Left ventricle myocardium inferior (tissue), 1 donor: Measurements from ENCODE around the gene ODC1. TPM values are rescaled to one million over a fixed set of nuclear protein-coding genes. Genes with fewer than 3 reads are reported as not detected.

Source experiments
- DNase-seq: peaks from one replicate; pipeline ENCODE4 v3.0.0-alpha.2; 2020
- H3K27ac ChIP-seq: fragments of 200-600 bp; replicated peaks from 2 replicates; pipeline ENCODE4 v1.8.0; 2021
- H3K27me3 ChIP-seq: fragments of 200-600 bp; 2 replicates; pipeline ENCODE4 v1.8.0; 2021; ENCODE audit warnings: low read depth
- H3K36me3 ChIP-seq: fragments of 200-600 bp; 2 replicates; pipeline ENCODE4 v1.8.0; 2021
- H3K4me1 ChIP-seq: fragments of 200-600 bp; 2 replicates; pipeline ENCODE4 v1.8.0; 2021
- H3K4me3 ChIP-seq: fragments of 200-600 bp; 2 replicates; pipeline ENCODE4 v1.8.0; 2021; ENCODE audit warnings: mild to moderate bottlenecking, moderate library complexity
- H3K9me3 ChIP-seq: fragments of 200-600 bp; replicated peaks from 2 replicates; pipeline ENCODE4 v1.8.0; 2021
- intact Hi-C: fragments of 100-400 bp; cut with micrococcal nuclease; formaldehyde crosslinking; loops from one replicate; pipeline ENCODE4 v1.11.0; 2022
- total RNA-seq: library from RNA; stranded (reverse); fragmentation: NEBNext Ultra II Directional; extraction: Animal tissue kit (Norgen Biotek cat#: 25700); gene quantifications from one replicate; pipeline ENCODE4 v1.2.1, GENCODE V29; 2021
- TF ChIP-seq, protein P1 (sequence below): fragments of 200-600 bp; IDR thresholded peaks from 2 replicates; pipeline ENCODE4 v1.8.0; 2021; ENCODE audit warnings: antibody characterized with exemption, mild to moderate bottlenecking, borderline replicate concordance
- donor health status: DM: no; HTN: yes; CAD: no; lungs with severe emphysema.

The ODC1 gene
- total RNA-seq, 1 donor from 2014 or later = 41.7 TPM

DNA sequence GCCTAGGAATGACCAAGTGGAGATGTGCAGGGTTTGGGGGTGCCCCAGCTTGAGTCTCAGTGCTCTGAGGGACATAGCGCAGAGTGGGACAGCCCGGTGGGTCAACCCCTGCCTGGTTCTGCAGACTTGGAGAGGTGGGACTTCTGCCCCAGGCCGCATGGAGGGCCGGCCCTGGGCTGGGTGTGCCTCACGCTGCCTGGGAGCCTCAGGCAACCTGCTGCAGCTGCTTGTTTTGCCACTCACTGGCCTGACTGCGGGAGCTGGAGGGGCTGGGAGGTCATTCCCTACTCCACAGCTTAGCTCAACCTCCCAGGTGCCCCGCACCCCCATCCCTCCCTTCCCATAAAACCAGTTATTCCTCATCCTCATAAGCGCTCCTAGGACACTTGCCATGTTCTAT lies 33.1 kb downstream of the ODC1 start:
- TF ChIP-seq, protein P1, sequence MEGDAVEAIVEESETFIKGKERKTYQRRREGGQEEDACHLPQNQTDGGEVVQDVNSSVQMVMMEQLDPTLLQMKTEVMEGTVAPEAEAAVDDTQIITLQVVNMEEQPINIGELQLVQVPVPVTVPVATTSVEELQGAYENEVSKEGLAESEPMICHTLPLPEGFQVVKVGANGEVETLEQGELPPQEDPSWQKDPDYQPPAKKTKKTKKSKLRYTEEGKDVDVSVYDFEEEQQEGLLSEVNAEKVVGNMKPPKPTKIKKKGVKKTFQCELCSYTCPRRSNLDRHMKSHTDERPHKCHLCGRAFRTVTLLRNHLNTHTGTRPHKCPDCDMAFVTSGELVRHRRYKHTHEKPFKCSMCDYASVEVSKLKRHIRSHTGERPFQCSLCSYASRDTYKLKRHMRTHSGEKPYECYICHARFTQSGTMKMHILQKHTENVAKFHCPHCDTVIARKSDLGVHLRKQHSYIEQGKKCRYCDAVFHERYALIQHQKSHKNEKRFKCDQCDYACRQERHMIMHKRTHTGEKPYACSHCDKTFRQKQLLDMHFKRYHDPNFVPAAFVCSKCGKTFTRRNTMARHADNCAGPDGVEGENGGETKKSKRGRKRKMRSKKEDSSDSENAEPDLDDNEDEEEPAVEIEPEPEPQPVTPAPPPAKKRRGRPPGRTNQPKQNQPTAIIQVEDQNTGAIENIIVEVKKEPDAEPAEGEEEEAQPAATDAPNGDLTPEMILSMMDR = no peak
- no peaks in the 10 kb centered on the region for H3K9me3 ChIP-seq
- peaks cover 4% of the 10 kb centered on the region for H3K36me3 ChIP-seq
- H3K27ac ChIP-seq = no peak overlapping the region
- peaks cover 22% of the 10 kb centered on the region for H3K4me1 ChIP-seq
- H3K27me3 ChIP-seq = no peaks in the 10 kb centered on the region
- H3K4me3 ChIP-seq = no peak overlapping the region
- no peak for DNase-seq
- intact Hi-C loops = no loop called here

DNA sequence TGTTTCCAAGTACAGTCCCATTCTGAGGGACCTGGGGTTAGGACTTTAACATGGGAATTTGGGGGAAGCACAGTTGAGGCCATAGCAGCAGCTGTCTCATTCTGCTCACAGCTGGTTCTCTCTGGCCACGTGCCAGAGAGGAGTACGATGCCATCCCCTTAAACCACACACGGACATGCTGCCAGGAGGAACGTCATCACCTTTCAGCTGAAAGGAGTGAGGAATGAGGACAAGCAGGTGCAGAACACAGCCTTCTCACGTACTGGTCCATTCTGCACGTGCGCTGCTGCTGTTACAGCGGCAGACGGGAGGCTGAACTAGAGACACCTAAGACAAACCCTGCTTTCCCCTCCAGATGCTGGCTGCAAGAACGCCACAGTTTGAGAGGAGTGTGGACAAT lies 33.5 kb downstream of the ODC1 start:
- TF ChIP-seq, protein P1 = no peak
- H3K4me1 ChIP-seq = peaks cover 22% of the 10 kb centered on the region
- no peaks in the 10 kb centered on the region for H3K9me3 ChIP-seq
- no peak overlapping the region for H3K4me3 ChIP-seq
- no peak overlapping the region for H3K27ac ChIP-seq
- no peaks in the 10 kb centered on the region for H3K27me3 ChIP-seq
- no peak for DNase-seq
- H3K36me3 ChIP-seq = no peaks in the 10 kb centered on the region
- intact Hi-C loops = no loop called here

DNA sequence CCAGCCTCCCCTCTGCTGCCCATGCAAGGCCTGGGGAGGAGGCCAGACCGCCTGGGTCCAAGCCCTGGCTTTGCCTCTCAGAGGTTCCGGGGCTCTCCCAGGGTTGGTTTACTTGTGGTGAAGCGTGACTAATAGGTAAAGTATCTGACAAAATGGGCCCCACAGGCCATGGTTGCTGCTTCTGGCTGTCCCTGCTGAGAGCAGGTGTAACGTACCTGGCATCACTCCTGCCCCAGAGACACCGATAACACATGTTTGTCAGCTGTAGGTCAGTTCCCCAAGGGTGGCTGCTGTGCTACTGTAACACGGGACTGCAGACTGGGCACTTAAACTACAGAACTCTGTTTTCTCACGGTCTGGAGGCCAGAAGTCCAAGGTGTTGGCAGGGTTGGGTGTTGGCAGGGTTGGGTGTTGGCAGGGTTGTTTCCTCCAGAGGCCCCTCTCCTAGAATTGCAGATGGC lies 34.1 kb downstream of the ODC1 start:
- H3K4me1 ChIP-seq = peaks cover 27% of the 10 kb centered on the region
- TF ChIP-seq, protein P1 = no peak
- DNase-seq = no peak
- no peaks in the 10 kb centered on the region for H3K9me3 ChIP-seq
- H3K4me3 ChIP-seq = no peak overlapping the region
- no peaks in the 10 kb centered on the region for H3K36me3 ChIP-seq
- no peaks in the 10 kb centered on the region for H3K27me3 ChIP-seq
- intact Hi-C loops = no loop called here
- no peak overlapping the region for H3K27ac ChIP-seq

DNA sequence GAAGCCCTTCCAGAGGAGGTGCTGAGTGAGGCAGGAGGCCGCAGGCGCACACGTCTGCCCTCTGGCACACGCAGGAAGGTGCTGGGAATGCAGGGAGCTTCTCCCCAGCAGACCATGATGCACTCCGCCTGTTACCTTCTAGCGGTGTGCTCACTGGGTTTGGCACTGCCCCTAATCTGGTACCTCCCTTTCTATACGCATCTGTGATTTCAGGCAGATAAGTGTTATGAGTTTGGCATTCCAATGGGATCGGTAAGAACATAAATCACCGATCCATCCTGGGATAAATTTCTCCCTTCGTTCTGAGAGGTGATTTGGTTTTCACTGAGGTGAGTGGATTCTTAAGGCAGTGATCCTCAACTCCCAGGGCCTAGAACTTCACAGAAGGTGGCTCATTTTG lies 34.6 kb downstream of the ODC1 start:
- TF ChIP-seq, protein P1 = no peak
- H3K27ac ChIP-seq = no peak overlapping the region
- no peaks in the 10 kb centered on the region for H3K27me3 ChIP-seq
- H3K36me3 ChIP-seq = no peaks in the 10 kb centered on the region
- DNase-seq = no peak
- intact Hi-C loops = no loop called here
- no peak overlapping the region for H3K4me3 ChIP-seq
- H3K4me1 ChIP-seq = peaks cover 33% of the 10 kb centered on the region
- no peaks in the 10 kb centered on the region for H3K9me3 ChIP-seq

DNA sequence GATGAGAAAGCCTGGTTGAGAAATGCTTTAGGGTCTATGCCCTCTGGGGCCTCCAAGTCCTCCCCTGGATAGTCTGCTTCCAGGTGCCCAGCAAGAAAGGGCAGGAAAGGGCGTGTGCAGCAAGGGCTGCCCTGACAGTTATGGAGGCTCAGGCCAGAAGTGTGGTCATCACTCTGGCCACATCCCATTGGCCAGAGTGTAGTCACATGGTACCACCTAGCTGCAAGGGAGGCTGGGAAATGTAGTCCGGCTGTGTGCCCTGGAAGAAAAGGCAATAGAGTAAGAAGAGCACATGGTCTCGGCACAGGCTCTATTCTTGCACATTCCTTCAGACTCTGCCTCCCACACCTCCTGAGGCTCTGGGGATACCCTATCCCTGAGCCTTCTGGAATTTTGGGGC lies 35.7 kb downstream of the ODC1 start:
- H3K4me1 ChIP-seq = peaks cover 44% of the 10 kb centered on the region
- no peak overlapping the region for H3K27ac ChIP-seq
- no peaks in the 10 kb centered on the region for H3K27me3 ChIP-seq
- TF ChIP-seq, protein P1 = no peak
- intact Hi-C loops = no loop called here
- no peak overlapping the region for H3K4me3 ChIP-seq
- no peak for DNase-seq
- H3K9me3 ChIP-seq = no peaks in the 10 kb centered on the region
- no peaks in the 10 kb centered on the region for H3K36me3 ChIP-seq

DNA sequence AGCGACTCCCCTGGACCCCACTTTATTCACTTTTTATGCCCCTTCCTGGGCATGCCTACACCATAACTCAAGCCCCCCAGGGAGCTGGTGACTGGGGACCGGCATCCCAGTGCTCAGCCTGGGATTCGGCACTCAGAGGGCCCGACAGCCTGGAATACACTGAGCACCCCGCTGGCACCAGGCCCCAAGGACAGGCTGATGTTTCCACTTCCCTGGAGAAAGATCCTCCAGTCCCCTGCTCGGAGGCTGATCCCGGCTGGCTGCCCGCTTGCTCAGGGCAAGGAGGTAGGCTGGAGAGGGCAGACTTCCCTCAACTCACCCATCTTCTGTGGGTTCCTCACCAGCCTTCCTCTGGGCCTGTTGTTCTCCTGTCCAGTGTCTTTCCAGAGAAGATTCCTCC lies 36.6 kb downstream of the ODC1 start:
- Histone ChIP-seq H3K36me3 (no peaks in the 10 kb centered on the region), H3K27me3 (no peaks in the 10 kb centered on the region), H3K4me3 (no peak overlapping the region), H3K4me1 (peaks cover 52% of the 10 kb centered on the region), H3K9me3 (no peaks in the 10 kb centered on the region), H3K27ac (no peak overlapping the region)
- no peak for DNase-seq
- TF ChIP-seq, protein P1 = no peak
- intact Hi-C loops = no loop called here
